ENCODE data around the gene RBCK1.
"Not testable (repeated sequence)": the region's sequence is repeated elsewhere in the genome, so short reads cannot be mapped to it uniquely, and the experiment has no call there.

RBCK1 gene

DNA sequence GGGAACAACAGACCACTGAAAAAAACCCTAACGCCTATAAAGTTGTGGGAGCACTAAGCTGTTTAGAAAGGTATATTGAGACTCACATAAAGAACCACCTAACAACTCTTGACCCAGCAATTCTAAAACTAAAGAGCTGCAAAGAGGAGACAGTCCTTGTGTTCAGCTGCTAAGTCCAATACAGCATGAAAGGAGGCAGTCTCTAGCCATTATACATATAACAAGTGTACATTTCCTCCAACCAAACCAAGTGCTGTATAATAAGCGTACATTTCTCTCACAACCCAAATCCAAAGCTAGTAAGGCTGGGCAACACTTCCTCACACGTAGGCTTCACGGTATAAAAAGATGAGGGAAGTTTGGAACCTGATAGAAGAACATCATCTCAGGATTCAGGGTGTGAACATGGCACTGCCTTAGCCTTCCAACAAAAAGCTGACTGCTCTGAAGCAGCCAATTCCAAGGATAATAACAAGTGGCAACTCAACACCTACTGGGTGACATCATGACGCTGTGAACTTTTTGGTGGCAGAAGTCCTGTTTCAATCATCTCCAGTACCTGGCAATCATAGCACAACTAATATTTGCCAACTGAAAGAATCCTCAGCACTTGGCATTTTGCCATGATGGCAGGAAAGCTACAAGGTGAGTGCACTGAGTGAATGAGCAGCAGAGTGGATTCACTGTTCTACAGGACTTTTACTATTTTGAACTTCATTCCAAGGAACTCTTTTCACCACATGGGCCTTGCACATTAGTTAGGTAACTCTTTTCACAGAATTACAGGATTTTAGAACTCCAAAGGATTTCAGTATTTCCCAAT is 37.6 kb downstream of the RBCK1 start:
- TF ChIP-seq, protein P1, sequence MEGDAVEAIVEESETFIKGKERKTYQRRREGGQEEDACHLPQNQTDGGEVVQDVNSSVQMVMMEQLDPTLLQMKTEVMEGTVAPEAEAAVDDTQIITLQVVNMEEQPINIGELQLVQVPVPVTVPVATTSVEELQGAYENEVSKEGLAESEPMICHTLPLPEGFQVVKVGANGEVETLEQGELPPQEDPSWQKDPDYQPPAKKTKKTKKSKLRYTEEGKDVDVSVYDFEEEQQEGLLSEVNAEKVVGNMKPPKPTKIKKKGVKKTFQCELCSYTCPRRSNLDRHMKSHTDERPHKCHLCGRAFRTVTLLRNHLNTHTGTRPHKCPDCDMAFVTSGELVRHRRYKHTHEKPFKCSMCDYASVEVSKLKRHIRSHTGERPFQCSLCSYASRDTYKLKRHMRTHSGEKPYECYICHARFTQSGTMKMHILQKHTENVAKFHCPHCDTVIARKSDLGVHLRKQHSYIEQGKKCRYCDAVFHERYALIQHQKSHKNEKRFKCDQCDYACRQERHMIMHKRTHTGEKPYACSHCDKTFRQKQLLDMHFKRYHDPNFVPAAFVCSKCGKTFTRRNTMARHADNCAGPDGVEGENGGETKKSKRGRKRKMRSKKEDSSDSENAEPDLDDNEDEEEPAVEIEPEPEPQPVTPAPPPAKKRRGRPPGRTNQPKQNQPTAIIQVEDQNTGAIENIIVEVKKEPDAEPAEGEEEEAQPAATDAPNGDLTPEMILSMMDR (IDR thresholded peaks at IDR 0.05), result no peak
- Mint-ChIP-seq H3K27me3 (ENCODE audit: low read depth, poor library complexity) (no peaks in the 10 kb centered on the region), H3K36me3 (ENCODE audit: low read depth) (peaks cover 59% of the 10 kb centered on the region), H3K4me3 (no peak overlapping the region), H3K27ac (peak overlapping the region; percentile 18), H3K4me1 (peaks cover 9% of the 10 kb centered on the region), H3K9me3 (no peaks in the 10 kb centered on the region)
- no peak for DNase-seq

GRCh38 chr20:452021-452420 is 43.9 kb downstream of the RBCK1 start:
- Mint-ChIP-seq H3K27ac (peak overlapping the region; percentile 25), H3K36me3 (ENCODE audit: low read depth) (peaks cover 25% of the 10 kb centered on the region)
- not testable (repeated sequence) for DNase-seq; H3K4me1 Mint-ChIP-seq; H3K9me3 Mint-ChIP-seq; H3K4me3 Mint-ChIP-seq; H3K27me3 Mint-ChIP-seq (ENCODE audit: low read depth, poor library complexity)

GRCh38 chr20:454951-455350 is 46.9 kb downstream of the RBCK1 start:
- no peaks in the 10 kb centered on the region for H3K9me3 Mint-ChIP-seq
- peaks cover 15% of the 10 kb centered on the region for H3K36me3 Mint-ChIP-seq (ENCODE audit: low read depth)
- no peak for DNase-seq
- H3K4me3 Mint-ChIP-seq, result no peak overlapping the region
- peaks cover 2% of the 10 kb centered on the region for H3K27me3 Mint-ChIP-seq (ENCODE audit: low read depth, poor library complexity)
- TF ChIP-seq, protein P1 (IDR thresholded peaks at IDR 0.05), result no peak
- peaks cover 19% of the 10 kb centered on the region for H3K4me1 Mint-ChIP-seq
- no peak overlapping the region for H3K27ac Mint-ChIP-seq

DNA sequence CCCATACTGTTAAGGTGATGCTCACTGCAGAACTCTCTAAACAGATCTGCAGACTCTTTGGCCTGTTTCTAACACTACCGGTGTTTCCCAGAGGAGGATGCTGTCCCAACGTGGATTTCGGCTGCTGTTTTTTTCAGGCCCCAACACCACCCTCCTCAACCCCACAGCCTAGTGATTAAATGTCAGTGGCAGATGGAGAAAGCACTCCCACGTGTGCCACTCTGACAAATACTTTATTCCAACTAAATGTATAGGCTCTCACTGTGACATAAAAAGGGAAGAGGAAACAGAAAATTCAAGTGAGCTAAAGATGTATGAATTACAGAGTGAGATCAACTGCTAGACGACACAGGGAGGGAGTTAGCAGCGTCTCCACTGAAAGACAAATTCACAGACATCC is 50.7 kb downstream of the RBCK1 start:
- peak overlapping the region; percentile 24 for H3K27ac Mint-ChIP-seq

DNA sequence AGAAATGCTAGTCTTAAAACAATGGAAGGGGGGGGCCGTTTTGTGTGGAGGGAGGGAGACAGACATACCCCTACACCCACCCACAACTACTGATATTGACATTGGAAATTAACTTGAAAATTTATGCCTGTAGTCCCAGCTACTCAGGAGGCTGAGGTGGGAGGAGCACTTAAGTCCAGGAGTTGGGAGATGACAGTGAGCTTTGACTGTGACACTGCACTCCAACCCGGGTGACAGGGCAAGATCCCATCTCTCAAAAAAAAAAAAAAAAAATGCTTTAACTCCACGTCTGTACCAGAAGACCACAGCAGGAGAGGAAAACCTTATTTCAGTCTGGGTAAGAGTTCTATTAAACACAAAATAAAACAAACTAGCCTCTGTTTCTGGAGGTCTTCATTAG is 52.1 kb downstream of the RBCK1 start:
- H3K36me3 Mint-ChIP-seq (ENCODE audit: low read depth), result peaks cover 11% of the 10 kb centered on the region
- no peak for DNase-seq
- TF ChIP-seq, protein P1 (IDR thresholded peaks at IDR 0.05), result no peak
- no peak overlapping the region for H3K27ac Mint-ChIP-seq
- H3K4me3 Mint-ChIP-seq, result peak overlapping the region; percentile 97
- peaks cover 9% of the 10 kb centered on the region for H3K9me3 Mint-ChIP-seq
- peaks cover 42% of the 10 kb centered on the region for H3K4me1 Mint-ChIP-seq
- H3K27me3 Mint-ChIP-seq (ENCODE audit: low read depth, poor library complexity), result peaks cover 7% of the 10 kb centered on the region

More for the DNA sequence above, 50.7 kb downstream of the RBCK1 start:
- Mint-ChIP-seq H3K4me3 (no peak overlapping the region), H3K36me3 (ENCODE audit: low read depth) (peaks cover 15% of the 10 kb centered on the region), H3K4me1 (peaks cover 42% of the 10 kb centered on the region), H3K27me3 (ENCODE audit: low read depth, poor library complexity) (peaks cover 5% of the 10 kb centered on the region), H3K9me3 (peaks cover 5% of the 10 kb centered on the region)
- TF ChIP-seq, protein P1 (IDR thresholded peaks at IDR 0.05), result no peak
- DNase-seq, result no peak

DNA sequence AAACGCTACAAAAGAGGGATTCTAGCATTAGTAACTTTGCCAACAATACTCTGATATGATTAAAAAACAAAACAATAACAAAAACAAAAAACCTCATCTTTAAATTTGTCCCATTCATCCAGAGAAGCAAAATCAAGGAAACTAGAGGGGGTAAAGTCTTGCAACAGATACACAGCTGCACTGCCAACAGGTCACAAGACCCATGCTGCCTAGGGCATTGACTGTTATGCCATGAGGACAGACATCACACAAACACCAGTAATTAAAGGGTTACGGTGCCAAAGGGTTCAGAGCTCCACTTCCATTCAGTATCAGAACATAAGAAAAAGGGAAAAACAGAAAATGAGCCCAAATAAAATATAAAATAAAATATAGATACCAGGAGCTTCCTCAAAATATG is 52.6 kb downstream of the RBCK1 start:
- peaks cover 42% of the 10 kb centered on the region for H3K4me1 Mint-ChIP-seq
- DNase-seq, result no peak
- H3K27ac Mint-ChIP-seq, result no peak overlapping the region
- TF ChIP-seq, protein P1 (IDR thresholded peaks at IDR 0.05), result no peak
- peak overlapping the region; percentile 97 for H3K4me3 Mint-ChIP-seq
- H3K9me3 Mint-ChIP-seq, result peaks cover 9% of the 10 kb centered on the region
- peaks cover 10% of the 10 kb centered on the region for H3K36me3 Mint-ChIP-seq (ENCODE audit: low read depth)
- H3K27me3 Mint-ChIP-seq (ENCODE audit: low read depth, poor library complexity), result peaks cover 7% of the 10 kb centered on the region
